C4-2B (cell line): ENCODE results near the gene PXN.

Source experiments
- H3K27ac ChIP-seq: fragments of 450-650 bp; 2 replicates; pipeline ENCODE4 v1.5.1; 2017
- CTCF ChIP-seq: fragments of 450-650 bp; conservative IDR thresholded peaks from 2 replicates; pipeline ENCODE4 v1.5.1; 2017; ENCODE audit warnings: mild to moderate bottlenecking
- ZFX ChIP-seq: fragments of 450-650 bp; IDR thresholded peaks from 2 replicates; pipeline ENCODE4 v1.6.1; 2017

PXN gene

GRCh38 chr12:120161852-120162251, 103.7 kb downstream of the PXN start:
- TF ChIP-seq CTCF = no peak
- no peak for TF ChIP-seq ZFX
- H3K27ac ChIP-seq = no peak overlapping the region
